ENCODE measurements around the gene ERF.

GRCh38 chr19:42282819-42283187 is 27.9 kb upstream of the ERF start:
- no peak for TF ChIP-seq CTCF (IDR thresholded peaks at IDR 0.05)
- TF ChIP-seq EZH2 (IDR thresholded peaks at IDR 0.05; ENCODE audit: borderline replicate concordance, insufficient read depth, low read depth, low read length, poor library complexity, severe bottlenecking), result no peak

All from B cell (primary cell).